ENCODE data around the gene TTI1. TPM values are rescaled to one million over a fixed set of nuclear protein-coding genes. Genes with fewer than 3 reads are reported as not detected.

Gene TTI1
- total and polyA plus RNA-seq, 2 of the 13 experiments (the other 11 are each of a cell fraction or from before 2014, with no cell fraction given) = 22.9 to 39.8 TPM

GRCh38 chr20:37980876-37981275, 52.4 kb downstream of the TTI1 start:
- FAIRE-seq (no peak), DNase-seq (ENCODE audit: low spot score) (no peak), ATAC-seq (no peak)
- H3K4me1 ChIP-seq (ENCODE audit: insufficient read depth, low read length) = peaks cover 31% of the 10 kb centered on the region
- no peaks in the 10 kb centered on the region for H4K20me1 ChIP-seq (ENCODE audit: insufficient read depth, low read length)
- no peak for TF ChIP-seq ZNF253 (CRISPR knock-in tag; IDR thresholded peaks at IDR 0.05; ENCODE audit: borderline replicate concordance)
- no peak for TF ChIP-seq HCFC1 (IDR thresholded peaks at IDR 0.05; ENCODE audit: low read depth, low read length)
- TF ChIP-seq, protein P1, sequence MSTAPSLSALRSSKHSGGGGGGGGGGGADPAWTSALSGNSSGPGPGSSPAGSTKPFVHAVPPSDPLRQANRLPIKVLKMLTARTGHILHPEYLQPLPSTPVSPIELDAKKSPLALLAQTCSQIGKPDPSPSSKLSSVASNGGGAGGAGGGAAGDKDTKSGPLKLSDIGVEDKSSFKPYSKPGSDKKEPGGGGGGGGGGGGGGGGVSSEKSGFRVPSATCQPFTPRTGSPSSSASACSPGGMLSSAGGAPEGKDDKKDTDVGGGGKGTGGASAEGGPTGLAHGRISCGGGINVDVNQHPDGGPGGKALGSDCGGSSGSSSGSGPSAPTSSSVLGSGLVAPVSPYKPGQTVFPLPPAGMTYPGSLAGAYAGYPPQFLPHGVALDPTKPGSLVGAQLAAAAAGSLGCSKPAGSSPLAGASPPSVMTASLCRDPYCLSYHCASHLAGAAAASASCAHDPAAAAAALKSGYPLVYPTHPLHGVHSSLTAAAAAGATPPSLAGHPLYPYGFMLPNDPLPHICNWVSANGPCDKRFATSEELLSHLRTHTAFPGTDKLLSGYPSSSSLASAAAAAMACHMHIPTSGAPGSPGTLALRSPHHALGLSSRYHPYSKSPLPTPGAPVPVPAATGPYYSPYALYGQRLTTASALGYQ (CRISPR knock-in tag; IDR thresholded peaks at IDR 0.05) = no peak
- TF ChIP-seq HNF4G (IDR thresholded peaks at IDR 0.05; ENCODE audit: borderline replicate concordance, low read depth, low read length) = no peak
- no peak for TF ChIP-seq HNF4G (CRISPR knock-in tag; IDR thresholded peaks at IDR 0.05; ENCODE audit: borderline replicate concordance, low read depth)
- H3K36me3 ChIP-seq (replicated peaks in 1 of 2; ENCODE audit: control insufficient read depth in 1 of 2, insufficient read depth in 2 of 2, low read length in 2 of 2) = peaks cover 9 to 14% of the 10 kb centered on the region in 2 experiments
- ChIA-PET POLR2A (no interaction called here), CTCF (ENCODE audit: low intra/inter-chr PET ratio, low total read pairs) (no interaction called here)
- in situ Hi-C loops (cut with HindIII; ENCODE audit: extremely low pct_ligation_motif_present, low pct_unique_long_range_greater_than_20kb) = no loop called here
- no peak overlapping the region for H3K9ac ChIP-seq (ENCODE audit: insufficient read depth, low read depth, low read length)
- WGBS (ENCODE audit: low lambda C conversion rate) = 97% methylated on average over 6 of the region's 6 CpGs
- no peak overlapping the region for H2AFZ ChIP-seq (ENCODE audit: low read length)
- intact Hi-C loops (cut with micrococcal nuclease; ENCODE audit: unreplicated experiment) = no loop called here
- no peak overlapping the region for H3K4me3 ChIP-seq (replicated peaks in 1 of 3; ENCODE audit: insufficient read depth in 1 of 3, low read depth in 2 of 3, low read length in 3 of 3)
- H3K9me3 ChIP-seq (ENCODE audit: low read length) = no peaks in the 10 kb centered on the region
- no peak overlapping the region for H3K27ac ChIP-seq (ENCODE audit: extremely low read length, insufficient read depth, low read length)
- BruUV-seq (replicated peaks) = no TSS peak
- H3K79me2 ChIP-seq (ENCODE audit: insufficient read depth, low read length) = no peaks in the 10 kb centered on the region
- no peaks in the 10 kb centered on the region for H3K27me3 ChIP-seq (ENCODE audit: control insufficient read depth in 1 of 2, insufficient read depth in 2 of 2, low read length in 2 of 2)
- H3K4me2 ChIP-seq (ENCODE audit: low read depth, low read length) = no peak overlapping the region

DNA sequence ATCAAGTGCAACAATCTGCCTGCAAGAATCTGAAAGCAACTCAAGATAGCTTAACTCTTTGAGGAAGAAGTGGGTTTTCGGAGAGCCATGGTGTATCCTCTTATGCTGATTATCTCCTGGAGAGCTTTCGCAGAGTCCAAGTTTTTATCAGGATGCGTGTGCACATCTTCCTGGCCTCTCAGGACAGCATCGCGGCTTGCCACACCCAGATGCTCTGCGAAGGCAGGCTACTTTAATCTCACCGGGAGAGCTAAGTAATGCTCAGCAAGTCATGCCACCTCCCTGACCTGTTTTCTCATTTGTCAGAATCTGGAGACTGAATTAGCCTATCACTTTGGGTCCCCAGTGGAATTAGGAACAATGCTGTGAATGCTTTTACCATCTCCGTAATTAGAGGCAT, 52.9 kb downstream of the TTI1 start:
- peaks cover 26% of the 10 kb centered on the region for H3K4me1 ChIP-seq (ENCODE audit: insufficient read depth, low read length)
- CTCF ChIA-PET (ENCODE audit: low intra/inter-chr PET ratio, low total read pairs) = no interaction called here
- H3K9me3 ChIP-seq (ENCODE audit: low read length) = no peaks in the 10 kb centered on the region
- peaks cover 9 to 14% of the 10 kb centered on the region in 2 experiments for H3K36me3 ChIP-seq (replicated peaks in 1 of 2; ENCODE audit: control insufficient read depth in 1 of 2, insufficient read depth in 2 of 2, low read length in 2 of 2)
- H3K4me3 ChIP-seq (replicated peaks in 1 of 3; ENCODE audit: insufficient read depth in 1 of 3, low read depth in 2 of 3, low read length in 3 of 3) = no peak overlapping the region
- DNase-seq (ENCODE audit: low spot score) (no peak), FAIRE-seq (no peak), ATAC-seq (no peak)
- WGBS (ENCODE audit: low lambda C conversion rate) = 91% methylated on average over 8 of the region's 8 CpGs
- no peak overlapping the region for H3K4me2 ChIP-seq (ENCODE audit: low read depth, low read length)
- H3K79me2 ChIP-seq (ENCODE audit: insufficient read depth, low read length) = no peaks in the 10 kb centered on the region
- H3K27me3 ChIP-seq (ENCODE audit: control insufficient read depth in 1 of 2, insufficient read depth in 2 of 2, low read length in 2 of 2) = no peaks in the 10 kb centered on the region
- no TSS peak for BruUV-seq (replicated peaks)
- POLR2A ChIA-PET = no interaction called here
- intact Hi-C loops (cut with micrococcal nuclease; ENCODE audit: unreplicated experiment) (no loop called here), in situ Hi-C loops (cut with HindIII; ENCODE audit: extremely low pct_ligation_motif_present, low pct_unique_long_range_greater_than_20kb) (no loop called here)
- H2AFZ ChIP-seq (ENCODE audit: low read length) = no peak overlapping the region
- no peaks in the 10 kb centered on the region for H4K20me1 ChIP-seq (ENCODE audit: insufficient read depth, low read length)
- H3K9ac ChIP-seq (ENCODE audit: insufficient read depth, low read depth, low read length) = no peak overlapping the region
- H3K27ac ChIP-seq (ENCODE audit: extremely low read length, insufficient read depth, low read length) = no peak overlapping the region
- no peak for TF ChIP-seq ZNF543 (CRISPR knock-in tag; IDR thresholded peaks at IDR 0.05)
- no peak for TF ChIP-seq TCF7L2 (IDR thresholded peaks at IDR 0.05; ENCODE audit: low read depth, low read length)
- TF ChIP-seq, protein P2, sequence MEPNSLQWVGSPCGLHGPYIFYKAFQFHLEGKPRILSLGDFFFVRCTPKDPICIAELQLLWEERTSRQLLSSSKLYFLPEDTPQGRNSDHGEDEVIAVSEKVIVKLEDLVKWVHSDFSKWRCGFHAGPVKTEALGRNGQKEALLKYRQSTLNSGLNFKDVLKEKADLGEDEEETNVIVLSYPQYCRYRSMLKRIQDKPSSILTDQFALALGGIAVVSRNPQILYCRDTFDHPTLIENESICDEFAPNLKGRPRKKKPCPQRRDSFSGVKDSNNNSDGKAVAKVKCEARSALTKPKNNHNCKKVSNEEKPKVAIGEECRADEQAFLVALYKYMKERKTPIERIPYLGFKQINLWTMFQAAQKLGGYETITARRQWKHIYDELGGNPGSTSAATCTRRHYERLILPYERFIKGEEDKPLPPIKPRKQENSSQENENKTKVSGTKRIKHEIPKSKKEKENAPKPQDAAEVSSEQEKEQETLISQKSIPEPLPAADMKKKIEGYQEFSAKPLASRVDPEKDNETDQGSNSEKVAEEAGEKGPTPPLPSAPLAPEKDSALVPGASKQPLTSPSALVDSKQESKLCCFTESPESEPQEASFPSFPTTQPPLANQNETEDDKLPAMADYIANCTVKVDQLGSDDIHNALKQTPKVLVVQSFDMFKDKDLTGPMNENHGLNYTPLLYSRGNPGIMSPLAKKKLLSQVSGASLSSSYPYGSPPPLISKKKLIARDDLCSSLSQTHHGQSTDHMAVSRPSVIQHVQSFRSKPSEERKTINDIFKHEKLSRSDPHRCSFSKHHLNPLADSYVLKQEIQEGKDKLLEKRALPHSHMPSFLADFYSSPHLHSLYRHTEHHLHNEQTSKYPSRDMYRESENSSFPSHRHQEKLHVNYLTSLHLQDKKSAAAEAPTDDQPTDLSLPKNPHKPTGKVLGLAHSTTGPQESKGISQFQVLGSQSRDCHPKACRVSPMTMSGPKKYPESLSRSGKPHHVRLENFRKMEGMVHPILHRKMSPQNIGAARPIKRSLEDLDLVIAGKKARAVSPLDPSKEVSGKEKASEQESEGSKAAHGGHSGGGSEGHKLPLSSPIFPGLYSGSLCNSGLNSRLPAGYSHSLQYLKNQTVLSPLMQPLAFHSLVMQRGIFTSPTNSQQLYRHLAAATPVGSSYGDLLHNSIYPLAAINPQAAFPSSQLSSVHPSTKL (CRISPR knock-in tag; IDR thresholded peaks at IDR 0.05) = no peak
- TF ChIP-seq KDM5A (IDR thresholded peaks at IDR 0.05; ENCODE audit: borderline replicate concordance, low read length) = no peak
- TF ChIP-seq PPARG (CRISPR knock-in tag; conservative IDR thresholded peaks at IDR 0.05) = no peak
- TF ChIP-seq FOXA1 (IDR thresholded peaks at IDR 0.05) = no peak
- TF ChIP-seq FOXA1 (CRISPR knock-in tag; IDR thresholded peaks at IDR 0.05) = no peak
- TF ChIP-seq ISX (CRISPR knock-in tag; conservative IDR thresholded peaks at IDR 0.05) = no peak
- no peak for TF ChIP-seq ZNF350 (CRISPR knock-in tag; IDR thresholded peaks at IDR 0.05; ENCODE audit: borderline replicate concordance, low read depth)

All from HepG2 (cell line).